ENCODE measurements around the gene ZNF768. TPM values are rescaled to one million over a fixed set of nuclear protein-coding genes. Genes with fewer than 3 reads are reported as not detected.
A peak's percentile ranks its signal among the peaks of the same experiment; 100 is the strongest.

ZNF768 gene
- total and polyA plus RNA-seq, 2 of the 13 experiments (the other 11 are each of a cell fraction or from before 2014, with no cell fraction given): 26.7 to 34.4 TPM

DNA sequence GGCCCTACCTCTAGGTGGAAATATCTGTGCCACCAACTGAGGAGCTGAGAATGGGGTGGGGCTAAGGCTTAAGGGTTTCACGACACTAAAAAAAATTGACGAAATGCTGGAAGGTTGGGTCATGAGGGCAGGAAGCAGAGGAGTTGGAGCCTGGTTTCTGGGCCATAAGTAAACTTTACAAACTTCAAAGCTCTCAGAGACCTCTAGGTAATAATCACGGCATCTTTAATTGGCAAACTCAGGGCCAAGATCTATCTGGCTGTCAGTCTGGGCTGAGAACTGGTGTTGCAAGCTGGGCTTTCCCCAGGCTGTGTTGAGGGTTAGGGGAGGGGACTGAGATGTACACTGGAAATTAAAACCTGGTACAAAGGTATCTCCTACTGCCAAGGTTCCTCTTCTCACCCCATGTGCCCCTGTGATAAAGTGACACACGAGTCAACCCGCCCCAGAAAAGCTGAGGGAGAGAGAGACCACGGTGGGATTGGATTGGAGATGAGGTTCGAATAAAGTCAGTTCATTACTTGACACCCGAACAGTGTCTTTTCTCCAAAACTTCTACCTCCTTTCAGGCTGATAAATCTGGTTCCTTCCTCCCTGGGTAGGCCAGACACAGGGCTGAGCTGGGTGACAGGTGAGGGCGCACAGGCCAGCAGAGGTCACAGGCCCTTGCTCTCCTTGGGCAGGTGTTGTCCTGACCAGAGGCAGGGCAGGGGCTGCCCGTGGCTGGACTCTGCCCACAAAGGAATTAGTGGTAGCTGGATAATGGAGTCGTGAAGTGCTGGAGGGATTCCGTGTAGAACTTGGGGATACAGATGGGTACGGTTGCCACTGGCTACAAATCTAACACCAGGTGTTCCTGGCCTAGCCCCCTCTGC is 4.0 kb upstream of the ZNF768 start:
- H3K9ac ChIP-seq (ENCODE audit: insufficient read depth, low read depth, low read length): no peak overlapping the region
- 85% methylated on average over 13 of the region's 13 CpGs for WGBS (ENCODE audit: low lambda C conversion rate)
- peaks cover 59% of the 10 kb centered on the region for H3K4me1 ChIP-seq (ENCODE audit: insufficient read depth, low read length)
- DNase-seq (ENCODE audit: low spot score) (no peak), FAIRE-seq (no peak), ATAC-seq (no peak)
- H3K4me2 ChIP-seq (ENCODE audit: low read depth, low read length): no peak overlapping the region
- in situ Hi-C loops (cut with HindIII; ENCODE audit: extremely low pct_ligation_motif_present, low pct_unique_long_range_greater_than_20kb) (no loop called here), intact Hi-C loops (cut with micrococcal nuclease; ENCODE audit: unreplicated experiment) (no loop called here)
- no peak overlapping the region for H3K4me3 ChIP-seq (replicated peaks in 1 of 3; ENCODE audit: insufficient read depth in 1 of 3, low read depth in 2 of 3, low read length in 3 of 3)
- BruUV-seq (replicated peaks): no TSS peak
- H3K27ac ChIP-seq (ENCODE audit: extremely low read length, insufficient read depth, low read length): no peak overlapping the region
- no peaks in the 10 kb centered on the region; a peak in 1 of 5 replicates for H3K27me3 ChIP-seq (ENCODE audit: control insufficient read depth in 1 of 2, insufficient read depth in 2 of 2, low read length in 2 of 2)
- H3K36me3 ChIP-seq (replicated peaks in 1 of 2; ENCODE audit: control insufficient read depth in 1 of 2, insufficient read depth in 2 of 2, low read length in 2 of 2): peaks cover 0 to 1% of the 10 kb centered on the region in 2 experiments; a peak in 1 of 5 replicates
- peaks cover 21% of the 10 kb centered on the region for H3K79me2 ChIP-seq (ENCODE audit: insufficient read depth, low read length)
- H3K9me3 ChIP-seq (ENCODE audit: low read length): no peaks in the 10 kb centered on the region
- no peaks in the 10 kb centered on the region for H4K20me1 ChIP-seq (ENCODE audit: insufficient read depth, low read length)
- POLR2A ChIA-PET: interaction anchor here (1.1 to 1.6 kb wide), 3 partner anchors 28 to 100 kb away, joined by 3 to 8 read pairs (median 4); partner anchors contain the start of genes DCTPP1 and ZNF688
- CTCF ChIA-PET (ENCODE audit: low intra/inter-chr PET ratio, low total read pairs): no interaction called here
- no peak overlapping the region for H2AFZ ChIP-seq (ENCODE audit: low read length)
- 0 out of 2 replicates have a peak, but pooled peaks have one; percentile 54 for TF ChIP-seq TARDBP (CRISPR knock-in tag; IDR thresholded peaks at IDR 0.05)
- peak; percentile 51; the same call in 1 of the 2 replicates for TF ChIP-seq RBFOX2 (IDR thresholded peaks at IDR 0.05; ENCODE audit: low read depth, low read length)
- peak; percentile 15; the same call in 1 of the 2 replicates for TF ChIP-seq BORCS8-MEF2B (CRISPR knock-in tag; IDR thresholded peaks at IDR 0.05)
- TF ChIP-seq, protein P1, sequence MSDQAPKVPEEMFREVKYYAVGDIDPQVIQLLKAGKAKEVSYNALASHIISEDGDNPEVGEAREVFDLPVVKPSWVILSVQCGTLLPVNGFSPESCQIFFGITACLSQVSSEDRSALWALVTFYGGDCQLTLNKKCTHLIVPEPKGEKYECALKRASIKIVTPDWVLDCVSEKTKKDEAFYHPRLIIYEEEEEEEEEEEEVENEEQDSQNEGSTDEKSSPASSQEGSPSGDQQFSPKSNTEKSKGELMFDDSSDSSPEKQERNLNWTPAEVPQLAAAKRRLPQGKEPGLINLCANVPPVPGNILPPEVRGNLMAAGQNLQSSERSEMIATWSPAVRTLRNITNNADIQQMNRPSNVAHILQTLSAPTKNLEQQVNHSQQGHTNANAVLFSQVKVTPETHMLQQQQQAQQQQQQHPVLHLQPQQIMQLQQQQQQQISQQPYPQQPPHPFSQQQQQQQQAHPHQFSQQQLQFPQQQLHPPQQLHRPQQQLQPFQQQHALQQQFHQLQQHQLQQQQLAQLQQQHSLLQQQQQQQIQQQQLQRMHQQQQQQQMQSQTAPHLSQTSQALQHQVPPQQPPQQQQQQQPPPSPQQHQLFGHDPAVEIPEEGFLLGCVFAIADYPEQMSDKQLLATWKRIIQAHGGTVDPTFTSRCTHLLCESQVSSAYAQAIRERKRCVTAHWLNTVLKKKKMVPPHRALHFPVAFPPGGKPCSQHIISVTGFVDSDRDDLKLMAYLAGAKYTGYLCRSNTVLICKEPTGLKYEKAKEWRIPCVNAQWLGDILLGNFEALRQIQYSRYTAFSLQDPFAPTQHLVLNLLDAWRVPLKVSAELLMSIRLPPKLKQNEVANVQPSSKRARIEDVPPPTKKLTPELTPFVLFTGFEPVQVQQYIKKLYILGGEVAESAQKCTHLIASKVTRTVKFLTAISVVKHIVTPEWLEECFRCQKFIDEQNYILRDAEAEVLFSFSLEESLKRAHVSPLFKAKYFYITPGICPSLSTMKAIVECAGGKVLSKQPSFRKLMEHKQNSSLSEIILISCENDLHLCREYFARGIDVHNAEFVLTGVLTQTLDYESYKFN (CRISPR knock-in tag; conservative IDR thresholded peaks at IDR 0.05): peak; percentile 26; the same call in 1 of the 2 replicates
- no peak for TF ChIP-seq FOXM1 (CRISPR knock-in tag; IDR thresholded peaks at IDR 0.05)
- 0 out of 2 replicates have a peak, but pooled peaks have one; percentile 22 for TF ChIP-seq ZBTB20 (CRISPR knock-in tag; IDR thresholded peaks at IDR 0.05; ENCODE audit: borderline replicate concordance, low read depth)
- no peak for TF ChIP-seq ZNF282 (IDR thresholded peaks at IDR 0.05; ENCODE audit: partially characterized antibody)
- TF ChIP-seq, protein P2, sequence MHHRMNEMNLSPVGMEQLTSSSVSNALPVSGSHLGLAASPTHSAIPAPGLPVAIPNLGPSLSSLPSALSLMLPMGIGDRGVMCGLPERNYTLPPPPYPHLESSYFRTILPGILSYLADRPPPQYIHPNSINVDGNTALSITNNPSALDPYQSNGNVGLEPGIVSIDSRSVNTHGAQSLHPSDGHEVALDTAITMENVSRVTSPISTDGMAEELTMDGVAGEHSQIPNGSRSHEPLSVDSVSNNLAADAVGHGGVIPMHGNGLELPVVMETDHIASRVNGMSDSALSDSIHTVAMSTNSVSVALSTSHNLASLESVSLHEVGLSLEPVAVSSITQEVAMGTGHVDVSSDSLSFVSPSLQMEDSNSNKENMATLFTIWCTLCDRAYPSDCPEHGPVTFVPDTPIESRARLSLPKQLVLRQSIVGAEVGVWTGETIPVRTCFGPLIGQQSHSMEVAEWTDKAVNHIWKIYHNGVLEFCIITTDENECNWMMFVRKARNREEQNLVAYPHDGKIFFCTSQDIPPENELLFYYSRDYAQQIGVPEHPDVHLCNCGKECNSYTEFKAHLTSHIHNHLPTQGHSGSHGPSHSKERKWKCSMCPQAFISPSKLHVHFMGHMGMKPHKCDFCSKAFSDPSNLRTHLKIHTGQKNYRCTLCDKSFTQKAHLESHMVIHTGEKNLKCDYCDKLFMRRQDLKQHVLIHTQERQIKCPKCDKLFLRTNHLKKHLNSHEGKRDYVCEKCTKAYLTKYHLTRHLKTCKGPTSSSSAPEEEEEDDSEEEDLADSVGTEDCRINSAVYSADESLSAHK (CRISPR knock-in tag; IDR thresholded peaks at IDR 0.05; ENCODE audit: borderline replicate concordance): no peak
- 0 out of 2 replicates have a peak, but pooled peaks have one; percentile 33 for TF ChIP-seq GATA4 (IDR thresholded peaks at IDR 0.05; ENCODE audit: borderline replicate concordance, low read depth)
- no peak for TF ChIP-seq RFX5 (IDR thresholded peaks at IDR 0.05; ENCODE audit: low read depth, low read length)
- no peak for TF ChIP-seq ZNF724P (CRISPR knock-in tag; IDR thresholded peaks at IDR 0.05; ENCODE audit: borderline replicate concordance)
- TF ChIP-seq SALL1 (CRISPR knock-in tag; IDR thresholded peaks at IDR 0.05): no peak
- TF ChIP-seq ZNF563 (CRISPR knock-in tag; IDR thresholded peaks at IDR 0.05): 0 out of 2 replicates have a peak, but pooled peaks have one; percentile 22

Measured in HepG2 (cell line).